HCT116 (cell line): ENCODE results near the gene EFCAB10. TPM values are rescaled to one million over a fixed set of nuclear protein-coding genes. Genes with fewer than 3 reads are reported as not detected.
"Not testable (repeated sequence)": the region's sequence is repeated elsewhere in the genome, so short reads cannot be mapped to it uniquely, and the experiment has no call there.

Experiments
- ATAC-seq: fragments of 200-7000 bp; cut with Tn5 transposase; 2 replicates; pipeline ENCODE4 v1.9.1; 2020; ENCODE audit warnings: mild to moderate bottlenecking, moderate library complexity
- BruUV-seq: library from RNA; stranded (reverse); fragments of 400-500 nt; replicated peaks from 2 replicates; lab custom pipeline; 2021; lab: Mats Ljungman, UMichigan
- CTCF ChIA-PET: fragments of 300-600 bp; sonication (Branson Sonifier 250); formaldehyde crosslinking; loops from one replicate; lab custom pipeline; 2021; ENCODE audit warnings: antibody characterized with exemption; lab: Charles Lee
- POLR2A ChIA-PET: fragments of 300-600, 350-600 bp; sonication (Branson Sonifier 250); formaldehyde crosslinking; loops from one replicate; lab custom pipeline; 2021; ENCODE audit warnings: antibody characterized with exemption; lab: Charles Lee
- RAD21 ChIA-PET, 2 experiments: fragments of 300-600 bp; sonication (Branson Sonifier 250); formaldehyde crosslinking; loops; one replicate each; lab custom pipeline; 2023; ENCODE audit warnings: low total read pairs in 2 of 2; ENCODE audit not compliant: uncharacterized antibody in 2 of 2, unreplicated experiment in 2 of 2, low non-redundant PET in 1 of 2; lab: Charles Lee
- DNase-seq: peaks from one replicate; pipeline ENCODE4 v3.0.0-alpha.2; 2010; ENCODE audit warnings: low read depth, low spot score
- H2AFZ ChIP-seq: fragments of 200-600 bp; shearing (Covaris generic), sonication (generic); 2 replicates; pipeline ENCODE4 v1.6.1; 2017; ENCODE audit warnings: low read depth, mixed run types, mixed read lengths, antibody characterized with exemption, low read length; ENCODE audit not compliant: poor library complexity, severe bottlenecking
- H3K27ac ChIP-seq: 2 replicates; pipeline ENCODE4 v1.5.1; 2012; ENCODE audit warnings: low read depth, low read length
- H3K27me3 ChIP-seq: fragments of 200-600 bp; sonication (generic); 2 replicates; pipeline ENCODE4 v1.6.1; 2016; ENCODE audit warnings: mixed run types, low read length, mixed read lengths; ENCODE audit not compliant: insufficient read depth
- H3K36me3 ChIP-seq, 2 experiments: fragments of 200-500 bp in 1 of 2; fragments of 200-600 bp in 1 of 2; sonication (Bioruptor generic) in 1 of 2; sonication (generic) in 1 of 2; 2 replicates each; pipeline versions ENCODE4 v1.5.1 to v1.6.1; 2014 to 2016; ENCODE audit warnings: low read length in 2 of 2, inconsistent platforms in 1 of 2, mixed read lengths in 1 of 2, mixed run types in 1 of 2; ENCODE audit not compliant: insufficient read depth in 2 of 2, control insufficient read depth in 1 of 2
- H3K4me1 ChIP-seq, 2 experiments: fragments of 200-600 bp in 1 of 2; sonication (generic) in 1 of 2; 2 replicates each; pipeline versions ENCODE4 v1.5.1 to v1.6.1; 2012 to 2017; ENCODE audit warnings: low read length in 2 of 2, inconsistent platforms in 1 of 2, mild to moderate bottlenecking in 1 of 2, mixed read lengths in 1 of 2, mixed run types in 1 of 2, moderate library complexity in 1 of 2; ENCODE audit not compliant: insufficient read depth in 2 of 2, control insufficient read depth in 1 of 2
- H3K4me2 ChIP-seq: fragments of 200-600 bp; sonication (generic); 2 replicates; pipeline ENCODE4 v1.6.1; 2017; ENCODE audit warnings: mixed run types, low read length, mixed read lengths
- H3K4me3 ChIP-seq, 2 experiments: fragments of 200-600 bp in 1 of 2; sonication (generic) in 1 of 2; replicated peaks in 1 of 2; 2 replicates each; pipeline ENCODE4 v1.5.1; 2011 to 2016; ENCODE audit warnings: low read length in 2 of 2, control low read depth in 1 of 2, low read depth in 1 of 2, mild to moderate bottlenecking in 1 of 2, mixed read lengths in 1 of 2, mixed run types in 1 of 2
- H3K79me2 ChIP-seq: fragments of 200-600 bp; sonication (generic); 2 replicates; pipeline ENCODE4 v1.6.1; 2017; ENCODE audit warnings: mild to moderate bottlenecking, mixed run types, low read length, moderate library complexity, mixed read lengths; ENCODE audit not compliant: insufficient read depth
- H3K9ac ChIP-seq: fragments of 200-600 bp; sonication (generic); 2 replicates; pipeline ENCODE4 v1.6.1; 2016; ENCODE audit warnings: low read length, mixed read lengths
- H3K9me2 ChIP-seq: fragments of 200-600 bp; sonication (generic), shearing (Covaris generic); 2 replicates; pipeline ENCODE4 v1.6.1; 2017; ENCODE audit warnings: mixed run types, mild to moderate bottlenecking, moderate library complexity; ENCODE audit not compliant: insufficient read depth
- H3K9me3 ChIP-seq, 2 experiments: fragments of 200-500 bp in 1 of 2; fragments of 200-600 bp in 1 of 2; sonication (Bioruptor generic) in 1 of 2; sonication (generic) in 1 of 2; 2 replicates each; pipeline ENCODE4 v1.6.1; 2014 to 2017; ENCODE audit warnings: low read length in 2 of 2, mixed read lengths in 2 of 2, inconsistent platforms in 1 of 2, low read depth in 1 of 2, mild to moderate bottlenecking in 1 of 2, mixed run types in 1 of 2, moderate library complexity in 1 of 2; ENCODE audit not compliant: control insufficient read depth in 1 of 2, insufficient read depth in 1 of 2
- H4K20me1 ChIP-seq: fragments of 200-600 bp; sonication (generic), shearing (Covaris generic); 2 replicates; pipeline ENCODE4 v1.6.1; 2017; ENCODE audit warnings: mixed run types, mild to moderate bottlenecking, moderate library complexity; ENCODE audit not compliant: insufficient read depth
- CEBPB ChIP-seq: IDR thresholded peaks from 2 replicates; pipeline ENCODE4 v1.6.1; 2012; ENCODE audit warnings: low read depth
- ELF1 ChIP-seq: IDR thresholded peaks from 2 replicates; pipeline ENCODE4 v1.6.1; 2012; ENCODE audit warnings: low read depth, borderline replicate concordance
- JUND ChIP-seq: IDR thresholded peaks from 2 replicates; pipeline ENCODE4 v1.6.1; 2012
- RAD21 ChIP-seq: IDR thresholded peaks from 2 replicates; pipeline ENCODE4 v1.6.1; 2012; ENCODE audit warnings: low read depth, mild to moderate bottlenecking
- SRF ChIP-seq: IDR thresholded peaks from 2 replicates; pipeline ENCODE4 v1.6.1; 2012; ENCODE audit warnings: low read depth
- intact Hi-C: fragments of 100-400 bp; cut with micrococcal nuclease; formaldehyde crosslinking; loops from 2 replicates; pipeline ENCODE4 v1.10.0; 2022
- total RNA-seq: library from RNA; stranded (reverse); gene quantifications from one replicate; pipeline ENCODE4 v1.2.1, GENCODE V29; 2021; ENCODE audit not compliant: unreplicated experiment
- TF ChIP-seq, protein P1 (sequence below): IDR thresholded peaks from 2 replicates; pipeline ENCODE4 v1.6.1; 2012
- TF ChIP-seq, protein P2 (sequence below): IDR thresholded peaks from 2 replicates; pipeline ENCODE4 v1.6.1; 2012

The EFCAB10 gene
- total RNA-seq, 1 experiment from 2014 or later: 1.7 TPM

DNA sequence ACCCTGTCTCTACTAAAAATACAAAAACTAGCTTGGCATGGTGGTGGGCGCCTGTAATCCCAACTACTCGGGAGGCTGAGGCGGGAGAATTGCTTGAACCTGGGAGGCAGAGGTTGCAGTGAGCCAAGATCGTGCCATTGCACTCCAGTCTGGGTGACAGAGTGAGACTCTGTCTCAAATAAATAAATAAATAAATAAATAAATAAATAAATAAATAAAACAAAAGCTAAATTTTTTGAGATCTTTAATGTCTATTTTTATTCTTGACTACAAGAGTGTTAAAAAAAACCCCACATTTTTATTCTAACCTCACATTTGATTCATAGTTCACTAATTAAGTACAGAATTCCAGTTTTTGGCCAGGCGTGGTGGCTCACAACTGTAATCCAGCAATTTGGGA lies 53.6 kb downstream of the EFCAB10 start:
- H3K79me2 ChIP-seq, H3K9me2 ChIP-seq, CTCF ChIA-PET, H3K9ac ChIP-seq, POLR2A ChIA-PET, ATAC-seq, DNase-seq, intact Hi-C loops, BruUV-seq, H3K36me3 ChIP-seq, H3K4me2 ChIP-seq, H3K4me3 ChIP-seq, H3K9me3 ChIP-seq, H3K27ac ChIP-seq, H2AFZ ChIP-seq, H3K4me1 ChIP-seq, H3K27me3 ChIP-seq, H4K20me1 ChIP-seq, RAD21 ChIA-PET: not testable (repeated sequence)

DNA sequence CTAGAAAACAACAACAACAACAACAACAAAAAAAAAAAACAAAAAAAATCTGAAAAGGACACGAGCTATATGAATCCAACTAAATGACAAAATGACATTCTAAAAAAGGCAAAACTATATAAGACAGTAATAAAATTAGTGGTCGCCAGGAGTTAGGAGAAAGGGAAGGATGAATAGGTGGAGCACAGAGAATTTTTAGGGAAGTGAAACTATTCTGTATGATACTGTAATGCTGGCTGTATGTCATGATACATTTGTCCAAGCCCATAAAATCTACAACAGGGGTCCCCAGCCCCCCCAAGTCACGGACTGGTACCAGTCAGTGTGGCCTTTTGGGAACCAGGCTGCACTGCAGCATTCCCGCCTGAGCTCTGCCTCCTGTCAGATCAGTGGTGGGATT lies 56.5 kb downstream of the EFCAB10 start:
- ATAC-seq (no peak), DNase-seq (no peak)
- Histone ChIP-seq H3K36me3 (peaks cover 0 to under 1% of the 10 kb centered on the region in 2 experiments; a peak in 2 of 4 replicates), H4K20me1 (no peaks in the 10 kb centered on the region), H3K9me2 (no peaks in the 10 kb centered on the region), H3K4me2 (no peak overlapping the region), H3K9me3 (no peaks in the 10 kb centered on the region), H3K27me3 (no peaks in the 10 kb centered on the region), H3K79me2 (peaks cover 19% of the 10 kb centered on the region), H3K27ac (no peak overlapping the region), H2AFZ (no peak overlapping the region), H3K9ac (no peak overlapping the region), H3K4me3 (no peak overlapping the region), H3K4me1 (peaks cover 7 to 12% of the 10 kb centered on the region in 2 experiments; a peak in 3 of 4 replicates)
- TF ChIP-seq RAD21 (no peak), SRF (no peak), JUND (no peak), CEBPB (no peak), ELF1 (no peak)
- TF ChIP-seq, protein P1, sequence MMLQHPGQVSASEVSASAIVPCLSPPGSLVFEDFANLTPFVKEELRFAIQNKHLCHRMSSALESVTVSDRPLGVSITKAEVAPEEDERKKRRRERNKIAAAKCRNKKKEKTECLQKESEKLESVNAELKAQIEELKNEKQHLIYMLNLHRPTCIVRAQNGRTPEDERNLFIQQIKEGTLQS: no peak
- TF ChIP-seq, protein P2, sequence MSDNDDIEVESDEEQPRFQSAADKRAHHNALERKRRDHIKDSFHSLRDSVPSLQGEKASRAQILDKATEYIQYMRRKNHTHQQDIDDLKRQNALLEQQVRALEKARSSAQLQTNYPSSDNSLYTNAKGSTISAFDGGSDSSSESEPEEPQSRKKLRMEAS: no peak
- BruUV-seq: no TSS peak
- CTCF ChIA-PET: no interaction called here
- POLR2A ChIA-PET: no interaction called here
- RAD21 ChIA-PET: no interaction called here
- intact Hi-C loops: no loop called here

DNA sequence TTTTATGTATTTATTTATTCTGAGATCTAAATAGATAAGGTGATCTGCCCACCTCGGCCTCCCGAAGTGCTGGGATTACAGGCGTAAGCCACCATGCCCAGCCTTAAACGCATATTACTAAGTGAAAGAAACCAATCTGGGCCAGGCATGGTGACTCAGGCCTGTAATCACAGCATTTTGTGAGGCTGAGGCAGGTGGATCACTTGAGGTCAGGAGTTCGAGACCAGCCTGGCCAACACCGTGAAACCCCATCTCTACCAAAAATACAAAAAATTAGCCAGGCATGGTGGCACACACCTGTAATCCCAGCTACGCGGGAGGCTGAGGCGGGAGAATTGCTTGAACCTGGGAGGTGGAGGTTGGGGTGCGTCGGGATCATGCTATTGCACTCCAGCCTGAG lies 56.9 kb downstream of the EFCAB10 start:
- H3K4me2 ChIP-seq, RAD21 ChIA-PET, H3K27ac ChIP-seq, H3K4me3 ChIP-seq, DNase-seq, POLR2A ChIA-PET, H3K9me2 ChIP-seq, H4K20me1 ChIP-seq, CTCF ChIA-PET, H3K36me3 ChIP-seq, H2AFZ ChIP-seq, BruUV-seq, intact Hi-C loops, ATAC-seq, H3K9me3 ChIP-seq, H3K9ac ChIP-seq, H3K27me3 ChIP-seq: not testable (repeated sequence)
- peaks cover 23% of the 10 kb centered on the region for H3K79me2 ChIP-seq
- peaks cover 7 to 12% of the 10 kb centered on the region in 2 experiments; a peak in 3 of 4 replicates for H3K4me1 ChIP-seq
